RPMI7951 (cell line): ENCODE results near the gene TNFSF4. TPM values are rescaled to one million over a fixed set of nuclear protein-coding genes. Genes with fewer than 3 reads are reported as not detected.
"Not testable (repeated sequence)": the region's sequence is repeated elsewhere in the genome, so short reads cannot be mapped to it uniquely, and the experiment has no call there.

Source experiments
- DNase-seq: peaks from one replicate; pipeline ENCODE4 v3.0.0-alpha.2; 2012; ENCODE audit warnings: low read depth
- total RNA-seq: library from RNA; depleted of rRNA; stranded (reverse); fragments of >200 nt; shearing (Covaris generic); gene quantifications from 2 replicates; pipeline ENCODE4 v1.2.3, GENCODE V29; 2014; rRNA removed

Gene TNFSF4
- total RNA-seq, 1 experiment from 2014 or later, result 1.2 TPM

DNA sequence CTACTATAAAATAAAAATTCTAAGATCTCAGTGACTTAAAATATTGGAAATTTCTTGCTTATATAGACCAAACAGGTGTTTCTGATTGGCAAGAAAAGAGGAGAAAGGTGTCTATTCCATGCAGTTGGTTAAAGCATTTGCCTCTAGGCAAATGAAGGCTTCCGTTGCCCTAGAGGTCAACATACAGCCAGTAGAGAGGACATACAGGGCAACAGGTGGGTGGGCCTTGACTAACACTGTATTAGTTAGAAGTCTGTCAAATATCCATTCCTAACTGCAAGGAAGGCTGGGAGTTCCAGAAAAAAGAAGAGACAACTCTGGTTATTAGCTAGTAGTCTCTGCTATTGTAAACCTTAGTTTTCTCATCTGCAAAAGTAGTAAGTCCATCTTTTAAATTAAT is 43.0 kb downstream of the TNFSF4 start:
- no peak for DNase-seq

DNA sequence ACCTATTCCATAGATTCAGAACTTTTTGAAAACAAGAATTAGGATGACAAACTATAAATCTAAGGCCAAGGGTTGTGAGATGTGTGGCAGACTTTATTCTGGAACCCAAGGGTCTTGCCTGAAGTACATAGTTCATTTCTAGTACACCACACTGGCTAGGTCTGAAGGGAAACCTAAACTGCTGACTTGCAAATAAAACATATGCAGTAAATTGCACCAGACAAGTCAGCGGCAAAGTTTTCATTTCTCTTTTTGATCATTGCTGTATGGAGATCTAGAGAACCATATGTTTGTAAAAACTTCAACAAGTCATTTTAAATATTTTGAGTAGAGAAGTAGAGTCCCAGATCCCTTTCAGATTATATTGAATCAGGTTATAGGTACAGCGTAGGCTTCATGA is 43.9 kb downstream of the TNFSF4 start:
- DNase-seq, result no peak

DNA sequence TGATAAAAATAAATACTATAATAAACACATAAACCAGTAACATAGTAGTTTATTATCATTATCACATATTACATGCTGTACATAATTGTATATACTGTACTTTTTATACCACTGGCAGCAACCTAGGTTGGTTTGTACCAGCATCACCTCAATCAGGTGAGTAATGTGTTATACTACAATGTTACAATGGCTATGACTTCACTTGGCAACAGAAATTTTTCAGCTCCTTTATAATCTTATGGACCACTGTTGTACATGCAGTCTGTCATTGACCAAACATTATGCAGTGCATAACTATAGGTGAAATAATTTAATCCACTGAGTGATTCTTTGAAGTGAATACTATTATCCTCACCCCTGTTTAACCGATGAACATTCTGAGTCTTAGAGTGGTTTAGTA is 44.5 kb downstream of the TNFSF4 start:
- no peak for DNase-seq

DNA sequence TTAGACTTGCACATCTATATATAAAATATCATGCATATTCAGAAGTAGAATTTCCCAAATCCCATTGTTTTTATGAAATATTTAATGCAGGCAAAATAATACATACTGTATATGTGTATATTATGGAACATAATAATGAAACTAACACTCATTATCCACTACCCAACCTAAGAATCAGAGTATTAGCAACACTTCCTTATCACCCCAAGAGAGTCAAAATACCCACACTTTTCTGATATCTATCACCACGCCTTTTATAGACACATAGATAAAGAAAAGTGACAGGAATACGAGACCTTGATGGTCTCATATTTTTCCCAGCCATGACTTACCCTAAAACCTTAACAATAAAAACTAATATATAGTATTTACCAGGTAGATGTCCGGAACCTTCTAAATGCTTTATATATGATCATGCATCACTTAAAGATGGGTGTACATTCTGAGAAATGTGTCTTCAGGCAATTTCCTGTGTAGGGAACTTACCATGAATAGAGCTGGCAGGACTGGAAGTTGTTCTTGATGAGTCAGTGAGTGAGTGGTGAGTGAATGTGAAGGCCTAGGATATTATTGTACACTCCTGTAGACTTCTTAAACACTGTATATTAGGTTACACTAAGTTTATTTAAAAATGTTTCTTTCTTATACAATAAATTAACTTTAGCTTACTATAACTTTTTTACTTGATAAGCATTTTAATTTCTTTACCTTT is 45.5 kb downstream of the TNFSF4 start:
- peak; percentile 75 for DNase-seq

DNA sequence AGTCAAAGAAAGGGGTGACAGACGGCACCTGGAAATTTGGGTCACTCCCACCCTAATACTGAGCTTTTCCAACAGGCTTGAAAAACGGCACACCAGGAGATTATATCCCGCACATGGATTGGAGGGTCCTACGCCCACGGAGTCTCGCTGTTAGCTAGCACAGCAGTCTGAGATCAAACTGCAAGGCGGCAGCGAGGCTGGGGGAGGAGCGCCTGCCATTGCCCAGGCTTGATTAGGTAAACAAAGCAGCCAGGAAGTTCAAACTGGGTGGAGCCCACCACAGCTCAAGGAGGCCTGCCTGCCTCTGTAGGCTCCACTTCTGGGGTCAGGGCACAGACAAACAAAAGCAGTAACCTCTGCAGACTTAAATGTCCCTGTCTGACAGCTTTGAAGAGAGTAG is 53.2 kb downstream of the TNFSF4 start:
- DNase-seq, result not testable (repeated sequence)

DNA sequence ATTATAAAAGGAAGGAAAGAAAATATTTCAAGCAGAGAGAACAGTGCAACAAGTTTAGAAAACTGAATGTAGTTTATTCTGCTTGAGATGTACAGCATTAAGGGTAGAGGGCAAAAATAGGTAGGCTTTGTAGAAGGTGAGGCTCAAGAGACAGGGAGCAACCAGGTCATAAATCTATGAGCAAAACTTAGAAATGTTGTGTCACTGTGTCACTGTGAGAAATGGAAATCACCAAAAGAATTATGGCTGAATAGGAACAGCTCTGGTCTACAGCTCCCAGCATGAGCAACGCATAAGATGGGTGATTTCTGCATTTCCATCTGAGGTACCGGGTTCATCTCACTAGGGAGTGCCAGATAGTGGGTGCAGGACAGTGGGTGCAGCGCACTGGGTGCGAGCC is 53.6 kb downstream of the TNFSF4 start:
- DNase-seq, result no peak

DNA sequence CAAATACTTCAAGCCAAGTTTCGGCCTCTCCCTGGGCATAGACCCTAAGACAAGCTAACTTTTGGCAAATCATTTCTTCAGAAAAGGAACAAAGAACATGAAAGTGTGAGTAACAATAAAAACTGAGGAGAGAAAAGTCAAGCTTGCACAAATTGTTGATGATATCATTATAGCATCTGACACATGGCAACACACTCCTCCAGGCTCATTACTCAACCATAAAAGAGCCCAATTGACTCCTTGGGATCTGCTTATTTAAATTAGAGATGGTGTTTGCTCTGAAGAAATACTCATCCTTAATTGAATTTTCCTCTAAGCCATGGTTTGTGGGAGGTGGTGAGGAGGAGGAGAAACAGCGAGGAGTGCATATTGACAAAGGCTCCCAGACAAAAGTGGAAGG is 54.5 kb downstream of the TNFSF4 start:
- no peak for DNase-seq

DNA sequence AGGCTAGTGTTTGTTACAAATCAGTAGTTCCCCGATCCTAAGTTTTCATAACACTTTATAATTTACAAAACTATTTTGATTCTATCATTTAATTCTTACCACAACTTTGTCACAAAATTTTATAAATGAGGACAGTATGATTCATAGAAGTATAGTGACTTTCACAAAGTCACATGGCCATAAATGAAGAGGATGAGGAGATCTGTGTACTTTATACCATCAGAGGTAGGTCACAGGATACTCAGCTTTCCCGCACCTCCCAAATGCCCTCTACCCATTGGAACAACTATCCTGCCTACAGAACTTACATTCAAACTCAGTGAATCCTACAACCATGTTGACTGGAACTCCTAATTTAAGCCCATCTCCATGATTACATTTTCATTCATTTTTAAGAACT is 56.3 kb downstream of the TNFSF4 start:
- DNase-seq, result no peak

DNA sequence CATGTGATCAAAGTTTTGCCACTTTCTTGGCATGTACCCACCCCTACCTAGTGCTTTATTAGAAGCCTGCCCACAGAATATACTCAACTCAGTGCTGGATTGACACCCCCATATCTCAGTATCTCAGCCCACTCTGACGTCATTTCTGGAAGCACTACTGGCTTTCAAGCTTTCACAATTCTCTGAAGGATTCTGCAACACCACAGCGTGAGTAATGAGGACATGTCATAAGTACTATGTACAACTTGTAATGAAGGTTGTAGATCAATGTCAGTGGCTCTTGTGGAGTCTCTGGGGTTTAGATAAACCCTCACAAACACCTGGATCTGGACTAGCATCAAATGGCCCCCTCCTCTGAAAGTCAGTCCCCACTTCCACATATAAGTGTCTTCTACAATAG is 57.2 kb downstream of the TNFSF4 start:
- peak; percentile 52 for DNase-seq

DNA sequence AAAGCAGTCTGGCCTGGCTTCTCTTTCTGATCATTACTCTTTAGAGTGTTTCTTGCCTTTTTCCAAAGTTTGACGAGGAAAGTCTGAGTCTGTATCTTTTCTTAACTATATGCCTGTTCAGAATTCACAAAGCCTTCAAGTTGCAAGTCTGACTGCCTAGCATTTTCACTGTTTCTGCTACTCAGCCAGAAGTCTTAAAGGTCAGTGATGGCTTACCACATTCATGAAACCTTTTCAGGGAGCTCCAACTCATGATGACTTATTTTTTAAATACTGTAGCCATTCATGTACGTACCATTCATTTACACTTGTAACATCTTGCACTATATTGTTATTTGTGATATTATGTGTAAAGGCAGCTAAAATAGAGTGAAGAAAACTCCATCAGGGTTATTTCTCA is 58.2 kb downstream of the TNFSF4 start:
- DNase-seq, result no peak

DNA sequence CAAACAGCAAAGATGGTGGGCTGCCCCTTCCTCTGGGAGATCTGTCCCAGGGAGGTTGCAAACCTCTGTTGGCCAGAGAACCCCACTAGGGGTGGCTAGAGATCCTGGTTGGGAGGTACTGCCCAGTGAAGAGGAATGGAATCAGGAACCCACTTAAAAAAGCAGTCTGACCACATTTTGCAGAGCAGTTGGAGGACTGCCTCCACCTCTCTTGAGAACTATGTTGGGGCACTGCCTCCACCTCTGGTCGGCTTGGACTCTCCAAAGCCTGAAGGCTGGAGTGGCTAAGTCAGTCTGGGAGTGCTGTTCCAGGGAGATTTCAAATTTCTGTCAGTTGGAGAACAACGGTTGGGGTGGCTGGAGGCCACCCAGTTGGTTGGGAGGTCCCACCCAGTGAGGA is 58.6 kb downstream of the TNFSF4 start:
- no peak for DNase-seq

DNA sequence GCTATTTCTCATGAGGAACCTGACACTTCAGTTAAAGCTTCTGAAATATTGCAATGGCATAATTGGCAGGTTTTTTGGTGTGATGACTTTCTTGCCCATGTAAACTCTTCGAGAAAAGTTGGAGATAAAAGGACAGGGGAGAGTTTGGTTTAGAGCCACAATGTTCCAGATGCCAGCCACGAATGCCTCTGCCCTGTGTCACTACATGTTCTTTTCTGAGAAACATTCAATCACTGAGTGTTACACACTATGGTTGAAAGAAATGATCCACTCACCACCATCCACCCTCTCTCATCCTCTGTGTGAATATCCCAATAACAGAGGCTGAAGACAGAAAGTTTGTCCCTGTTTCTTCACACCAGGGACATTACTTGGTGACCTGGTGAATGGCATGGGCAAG is 66.4 kb downstream of the TNFSF4 start:
- no peak for DNase-seq

DNA sequence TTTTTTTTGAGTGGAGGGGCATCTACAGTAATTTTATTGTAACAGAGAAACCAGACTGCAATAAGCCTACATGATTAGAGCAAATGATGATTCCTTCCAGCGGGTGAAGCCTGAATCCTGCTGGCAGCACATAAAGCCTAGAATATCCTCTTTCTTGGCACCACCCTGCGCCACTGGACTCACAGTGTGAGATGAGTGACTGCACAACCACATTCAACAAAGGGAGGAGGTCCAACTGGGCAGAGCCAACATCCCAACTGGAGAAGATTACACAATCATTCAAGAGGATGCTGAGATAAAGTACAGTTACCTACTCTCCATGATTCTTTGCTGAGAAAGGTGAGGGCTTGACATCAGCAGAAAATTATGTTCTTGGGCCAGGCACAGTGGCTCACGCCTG is 67.4 kb downstream of the TNFSF4 start:
- DNase-seq, result no peak

DNA sequence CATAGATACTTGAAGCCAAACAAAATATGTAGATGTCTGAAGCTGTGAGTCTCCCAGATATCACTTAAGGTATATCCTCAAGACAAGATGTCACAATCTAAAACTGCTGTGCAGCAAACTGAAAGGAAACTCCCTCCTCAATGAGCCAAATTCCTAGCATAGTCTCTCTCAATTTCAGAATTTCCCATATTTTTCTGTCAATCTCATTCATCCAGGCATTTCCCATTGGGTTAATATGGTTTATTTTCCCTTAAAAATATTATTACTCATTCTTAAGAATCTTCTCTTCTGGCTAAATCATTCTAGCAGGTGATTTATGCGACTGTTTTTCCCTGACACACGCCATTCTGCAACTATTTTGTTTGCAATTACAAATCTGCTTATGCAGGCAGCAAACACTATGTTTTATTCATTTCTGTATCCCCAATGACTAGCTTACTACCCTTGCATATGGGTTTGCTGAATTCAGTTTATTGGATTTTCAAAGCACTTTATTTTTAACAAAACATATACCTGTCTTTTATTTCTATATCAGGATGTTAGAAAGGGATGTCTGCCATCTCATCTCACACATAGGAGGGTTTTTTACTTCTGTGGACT is 69.9 kb downstream of the TNFSF4 start:
- DNase-seq, result no peak

DNA sequence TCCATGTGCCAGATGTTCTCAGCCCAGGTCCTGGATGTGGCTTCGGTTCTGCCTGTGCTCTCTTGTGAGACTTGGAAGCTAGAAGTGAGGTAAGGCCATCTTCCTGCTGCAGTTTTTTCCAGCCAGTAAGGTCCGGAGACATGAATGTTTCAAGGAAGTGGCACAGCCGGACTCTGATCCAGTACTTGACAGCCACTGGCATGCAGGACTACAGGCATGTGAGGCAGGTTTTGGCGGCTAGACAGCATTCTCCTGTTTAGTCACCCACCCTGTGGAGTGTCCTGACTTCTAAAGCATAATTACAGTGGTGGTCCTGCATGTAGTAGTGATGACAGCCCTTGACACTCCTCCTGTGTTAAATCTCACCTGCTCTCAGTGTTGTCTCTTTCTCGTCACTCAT is 72.3 kb downstream of the TNFSF4 start:
- no peak for DNase-seq

DNA sequence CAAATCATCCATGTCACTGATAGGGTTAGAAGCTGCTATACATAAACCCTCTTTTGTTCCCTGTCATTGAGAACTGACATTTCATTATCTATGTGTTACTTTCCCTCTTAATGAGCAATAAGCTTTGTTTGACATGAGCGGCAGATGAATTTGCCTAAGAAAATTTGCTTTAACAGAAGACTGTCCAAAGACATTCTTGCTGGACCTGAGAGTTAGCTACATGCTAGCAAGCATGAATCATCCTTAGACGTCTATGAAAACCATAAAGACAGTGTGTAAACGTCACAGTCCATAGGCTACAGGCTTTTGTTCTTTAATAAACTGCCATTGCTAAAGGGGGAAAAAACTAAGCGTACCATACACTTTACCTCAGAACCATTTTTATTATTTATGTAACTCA is 73.1 kb downstream of the TNFSF4 start:
- peak; percentile 33 for DNase-seq

Other genes starting within 250 kb of the TNFSF4 start
- 0.10 and 0.12 TPM in 2 replicates for gene TNFSF18, start 156.4 kb downstream of the TNFSF4 start, total RNA-seq